SKM-1 treated with dmso at 0.1 percent for 144 hours (cell line): Measurements from ENCODE around the gene C5orf15.
"Not testable (repeated sequence)": the region's sequence is repeated elsewhere in the genome, so short reads cannot be mapped to it uniquely, and the experiment has no call there.

Experiments used
- DNase-seq: peaks from one replicate; lab custom pipeline; 2025; ENCODE audit not compliant: unreplicated experiment; lab: John Stamatoyannopoulos, UW

Gene C5orf15

DNA sequence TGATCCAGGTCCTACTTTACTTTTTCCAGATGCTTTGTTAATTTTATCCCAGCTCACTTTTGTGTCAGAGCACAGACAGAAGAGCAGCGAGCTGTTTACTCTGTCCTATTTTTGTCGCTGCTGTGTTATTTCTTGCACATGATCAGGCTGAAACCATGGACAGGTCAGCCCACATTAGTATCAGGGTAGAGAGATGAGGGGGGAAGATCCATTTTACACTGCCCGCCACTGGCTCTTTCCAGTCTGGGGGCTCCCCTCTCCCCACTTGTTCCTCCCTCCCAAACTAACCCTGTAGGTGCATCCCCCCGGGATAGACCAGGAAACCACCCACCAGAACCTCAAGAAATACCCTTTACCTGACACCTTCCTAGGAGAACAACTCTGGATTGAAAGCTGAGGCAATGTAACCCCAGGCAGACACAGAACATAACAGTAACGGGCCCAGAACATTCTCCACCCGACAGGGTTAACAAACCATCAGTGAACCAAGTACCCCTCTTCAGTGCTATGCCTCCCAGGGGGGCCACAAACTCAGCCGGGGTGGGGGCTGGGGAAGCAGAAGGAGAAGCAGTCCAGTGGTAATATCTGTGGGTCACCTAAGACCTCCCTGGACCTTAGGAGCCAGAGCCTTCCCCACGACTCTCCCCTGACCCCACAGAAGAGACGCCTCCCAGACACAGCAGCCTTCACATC, 26.0 kb upstream of the C5orf15 start:
- no peak for DNase-seq

DNA sequence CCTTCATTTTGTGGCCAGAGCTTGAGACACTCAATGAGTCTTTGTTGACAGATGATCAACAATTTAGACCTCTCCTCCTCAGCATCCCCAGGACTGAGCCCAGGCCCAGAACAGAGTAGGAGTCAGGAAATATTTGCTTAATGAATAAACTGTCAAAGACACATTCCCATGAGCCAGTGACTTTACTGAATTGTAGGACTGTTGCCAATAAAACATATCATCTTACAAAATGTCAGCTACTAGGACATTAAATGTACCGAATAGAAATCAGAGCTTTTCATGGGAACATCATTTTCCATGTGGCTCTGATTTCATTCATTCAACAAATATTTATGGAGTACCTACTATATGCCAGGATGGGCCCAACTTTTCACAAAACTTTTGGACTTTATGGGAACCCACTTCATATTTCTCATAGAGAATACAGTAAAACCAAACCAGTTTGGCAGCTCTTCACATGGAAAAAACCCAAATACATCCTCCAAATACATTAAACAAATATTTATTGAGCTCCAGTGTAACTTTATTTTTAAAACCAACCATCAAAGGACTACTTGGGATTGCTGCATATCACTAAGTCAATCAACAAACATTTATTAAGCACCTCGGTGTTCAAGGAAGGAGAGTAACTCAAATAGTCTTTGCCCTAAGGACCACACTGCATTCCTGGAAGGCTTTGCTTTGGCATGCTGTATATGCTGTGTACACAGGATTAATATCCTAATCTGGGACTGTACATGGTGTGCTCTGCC, 24.9 kb upstream of the C5orf15 start:
- DNase-seq = no peak

DNA sequence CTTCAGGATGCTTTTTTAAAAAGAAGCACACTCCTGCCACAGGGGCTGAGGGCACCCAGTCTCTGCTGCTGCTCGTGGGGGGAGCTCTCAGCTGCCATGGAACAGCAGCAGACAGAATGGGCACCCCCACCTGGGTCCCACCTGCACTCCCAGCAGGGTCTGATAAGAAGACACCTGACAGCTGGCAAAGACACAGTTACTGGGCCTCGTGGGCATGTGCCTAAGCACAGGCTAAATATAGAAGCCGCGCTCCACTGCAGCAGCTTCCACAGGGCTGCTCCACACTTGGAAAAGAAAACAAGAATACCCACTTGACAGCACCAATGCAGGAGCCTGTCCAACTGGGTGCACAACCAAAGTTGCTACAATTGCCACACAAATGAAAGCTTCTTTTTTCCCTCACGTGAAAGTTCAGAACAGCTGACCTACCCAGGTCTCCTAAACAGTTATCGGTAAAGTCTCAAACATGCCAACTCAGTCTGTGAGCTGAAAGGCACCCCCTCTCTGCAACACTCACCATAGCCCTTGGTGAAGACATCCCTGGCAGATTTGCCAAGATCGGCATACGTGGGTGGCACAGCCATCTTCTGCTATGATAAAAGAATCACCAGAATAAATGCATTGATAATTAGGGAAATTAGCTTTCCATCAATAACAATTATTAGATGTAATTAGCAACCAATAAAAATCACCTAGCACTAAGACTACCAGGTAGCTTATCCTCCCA, 24.2 kb upstream of the C5orf15 start:
- no peak for DNase-seq

DNA sequence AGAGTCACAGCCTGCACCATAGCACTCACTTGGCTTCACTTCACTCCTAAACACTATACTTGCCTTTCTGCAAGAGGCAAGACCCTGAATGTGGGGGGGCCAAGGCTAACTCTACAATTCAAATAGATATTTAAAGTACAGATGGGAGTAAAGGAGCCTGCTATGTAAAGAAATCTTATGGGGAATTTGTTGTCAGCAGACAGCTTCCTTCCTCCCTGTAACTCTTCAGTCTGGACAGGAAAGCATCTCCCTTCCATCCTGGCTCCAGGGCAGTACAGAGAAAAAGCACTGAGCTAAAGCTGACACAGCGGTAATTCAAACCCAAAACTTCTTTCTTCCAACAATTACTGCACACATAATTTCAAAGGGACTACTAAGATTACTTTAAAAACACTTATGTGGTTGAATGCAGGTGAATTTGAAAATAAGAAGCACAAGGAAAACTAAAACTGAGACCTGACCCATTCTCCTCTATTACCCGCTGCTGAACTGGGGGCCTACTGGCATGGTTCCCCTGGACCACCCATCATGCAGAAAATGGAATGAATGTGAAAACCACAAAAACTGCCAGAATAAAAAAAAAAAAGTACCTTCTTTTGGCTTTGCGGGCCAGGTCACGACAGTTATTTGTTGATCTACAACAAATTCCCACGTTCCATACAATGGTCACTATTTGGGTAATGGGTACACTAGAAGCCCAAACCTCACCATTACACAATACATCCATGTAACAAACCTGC, 22.9 kb upstream of the C5orf15 start:
- no peak for DNase-seq

DNA sequence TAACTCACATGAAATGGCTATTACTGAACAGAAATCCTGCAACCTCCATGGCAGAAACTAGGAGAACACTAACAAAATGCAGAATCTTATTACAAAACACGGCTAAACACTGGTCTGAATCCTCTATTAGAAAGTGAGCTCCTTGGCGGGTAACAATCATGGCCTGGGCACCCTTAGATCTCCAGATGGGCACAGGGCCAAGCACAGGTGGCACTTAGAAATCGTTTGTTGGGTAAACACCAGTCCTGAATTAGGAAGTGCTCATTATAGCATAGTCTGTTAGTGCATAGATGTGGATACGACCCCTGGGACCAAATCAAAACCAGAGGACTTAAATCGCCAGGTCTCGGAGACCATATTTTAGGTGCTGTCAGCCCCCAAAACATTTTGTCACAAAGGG, 22.0 kb upstream of the C5orf15 start:
- DNase-seq = no peak

DNA sequence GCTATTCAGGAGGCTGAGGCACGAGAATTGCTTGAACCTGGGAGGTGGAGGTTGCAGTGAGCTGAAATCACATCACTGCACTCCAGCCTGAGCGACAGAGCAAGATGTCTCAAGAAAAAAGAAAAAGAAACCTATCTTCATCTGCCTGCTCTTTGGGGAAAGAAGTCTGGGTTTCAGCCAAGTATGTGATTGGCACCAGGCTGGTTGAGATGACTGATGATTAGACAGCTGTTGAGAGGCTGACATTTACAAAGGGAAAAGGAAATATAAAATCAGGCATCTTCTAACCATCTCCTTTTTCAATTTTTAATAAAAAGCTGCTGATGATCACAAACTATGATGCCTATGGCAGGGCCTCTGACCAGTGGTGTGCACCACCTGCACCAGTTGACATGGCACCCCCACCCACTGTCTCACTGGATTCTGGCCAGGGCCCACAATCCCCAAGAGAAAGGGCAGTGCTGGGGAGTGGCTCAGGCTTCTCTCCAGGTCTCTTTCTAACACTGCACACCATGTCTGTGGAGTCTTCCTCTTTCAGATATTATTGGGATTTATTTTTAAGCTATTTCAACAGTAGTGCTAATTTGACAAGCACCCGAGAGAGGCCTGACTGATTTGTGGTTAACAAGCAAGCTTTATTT, 17.2 kb upstream of the C5orf15 start:
- no peak for DNase-seq

DNA sequence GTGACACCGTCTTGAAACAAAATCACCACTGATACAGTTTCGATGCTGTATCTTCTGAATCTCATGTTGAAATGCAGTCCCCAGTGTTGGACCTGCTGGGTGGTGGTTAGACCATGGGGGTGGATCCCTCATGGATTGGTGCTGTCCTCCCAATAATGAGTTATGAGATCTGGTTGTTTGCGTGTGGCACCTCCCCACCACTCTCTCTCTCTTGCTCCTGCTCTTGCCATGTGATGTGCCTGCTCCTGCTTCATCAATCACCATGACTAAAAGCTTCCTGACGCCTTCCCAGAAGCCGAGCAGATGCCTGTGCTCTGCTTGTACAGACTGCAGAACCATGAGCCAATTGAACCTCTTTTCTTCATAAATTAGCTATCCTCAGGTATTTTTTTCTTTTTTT, 15.2 kb upstream of the C5orf15 start:
- DNase-seq = no peak

DNA sequence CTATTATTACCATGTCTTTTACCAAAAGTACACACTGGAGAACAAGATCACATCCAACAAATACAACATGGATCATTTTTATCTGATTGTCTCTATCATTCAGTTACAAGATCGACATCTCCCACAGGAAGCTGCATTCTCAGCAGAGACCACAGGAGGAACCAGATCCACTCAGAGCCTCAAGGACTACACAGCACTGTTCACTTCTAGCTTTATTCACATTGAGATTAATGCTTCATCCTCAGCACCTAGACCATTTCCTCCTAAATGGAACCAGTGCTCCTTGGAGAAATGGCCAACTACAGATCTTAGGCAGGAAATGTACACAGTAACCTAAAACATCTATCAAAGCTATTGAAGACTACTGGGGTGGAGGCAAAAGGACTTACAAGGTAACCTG, 13.3 kb upstream of the C5orf15 start:
- DNase-seq = no peak

DNA sequence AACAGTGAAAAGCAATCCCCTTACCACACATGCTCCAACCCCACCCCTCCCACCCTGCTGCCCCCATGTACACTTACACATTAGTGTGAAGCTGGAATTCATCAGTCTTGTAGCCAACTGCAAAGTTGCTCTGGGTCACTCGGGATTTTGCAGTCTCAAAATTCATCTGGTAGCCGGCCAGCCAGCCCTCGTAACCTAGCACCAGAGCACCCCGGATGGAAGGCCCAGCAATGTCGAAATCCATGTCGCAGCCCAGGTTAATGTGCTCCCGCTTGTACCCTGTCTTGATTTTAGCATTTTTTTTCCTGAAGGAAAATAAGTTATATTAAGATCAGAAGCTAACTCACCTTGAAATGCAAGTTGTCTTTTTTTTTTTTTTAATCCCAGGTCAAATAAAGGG, 12.2 kb upstream of the C5orf15 start:
- DNase-seq = no peak

DNA sequence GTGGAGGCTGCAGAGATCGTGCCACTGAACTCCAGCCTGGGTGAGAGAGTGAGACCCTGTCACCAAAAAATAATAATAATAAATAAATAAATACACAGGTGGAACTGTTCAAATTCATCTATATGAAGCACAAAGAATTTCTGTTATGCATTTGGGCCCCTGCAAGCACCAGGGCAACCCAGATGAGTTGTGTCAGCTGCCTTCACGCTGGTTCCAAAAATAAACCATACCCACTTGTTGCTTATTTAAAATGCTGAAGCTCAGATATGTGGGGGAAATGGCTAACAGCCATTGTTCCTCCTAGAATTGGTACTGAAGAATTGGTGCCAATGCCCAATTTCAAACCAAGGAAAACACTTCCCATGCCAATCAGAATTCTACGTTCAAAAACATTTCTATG, 10.5 kb upstream of the C5orf15 start:
- DNase-seq = no peak

DNA sequence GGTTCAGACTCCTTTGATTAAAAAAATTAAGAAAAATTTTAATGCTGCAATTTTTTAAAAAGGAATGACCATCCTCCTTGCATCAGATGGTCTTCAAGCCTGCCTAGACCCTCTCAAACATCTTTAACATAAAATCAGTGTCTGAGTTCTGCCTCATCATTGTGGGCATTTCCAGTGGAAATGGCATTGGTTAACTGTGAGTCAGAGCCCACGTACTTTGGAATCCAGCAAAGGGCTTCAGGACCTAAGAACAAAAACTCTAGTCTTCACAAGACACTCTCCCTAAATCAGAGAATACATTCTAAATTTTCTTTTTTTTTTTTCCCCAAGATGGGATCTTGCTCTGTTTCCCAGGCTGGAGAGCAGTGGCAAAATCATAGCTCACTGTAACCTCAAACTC, 9.4 kb upstream of the C5orf15 start:
- no peak for DNase-seq

DNA sequence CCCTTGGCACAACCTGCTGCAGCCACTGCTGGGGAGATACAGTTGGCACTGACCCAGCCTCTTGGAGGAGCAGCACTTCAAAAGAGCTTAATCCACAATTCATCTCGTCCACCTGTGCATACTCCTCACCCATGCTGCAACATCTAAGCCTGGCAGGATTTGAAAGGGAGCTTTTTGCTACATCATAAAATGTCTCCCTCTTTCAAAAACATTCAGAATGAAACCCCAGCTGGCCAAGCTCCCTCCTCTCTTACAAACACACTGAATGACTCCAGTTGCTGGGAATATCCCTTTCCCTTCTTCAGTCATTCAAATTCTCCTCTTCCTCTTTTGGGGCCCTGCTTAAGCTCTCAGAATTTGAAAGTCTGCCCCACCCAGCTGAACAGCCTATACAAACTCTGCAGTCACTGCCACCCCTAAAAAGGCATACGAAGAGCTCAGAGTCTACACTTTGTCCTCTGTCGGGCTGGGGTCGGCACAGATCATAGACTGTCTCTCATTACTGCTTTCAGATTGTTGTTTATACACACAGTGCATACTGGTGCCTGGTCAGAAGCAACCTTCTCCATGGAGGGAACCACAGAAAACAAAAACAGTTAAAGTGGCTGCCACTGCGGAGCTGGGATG, 8.8 kb upstream of the C5orf15 start:
- DNase-seq = no peak

DNA sequence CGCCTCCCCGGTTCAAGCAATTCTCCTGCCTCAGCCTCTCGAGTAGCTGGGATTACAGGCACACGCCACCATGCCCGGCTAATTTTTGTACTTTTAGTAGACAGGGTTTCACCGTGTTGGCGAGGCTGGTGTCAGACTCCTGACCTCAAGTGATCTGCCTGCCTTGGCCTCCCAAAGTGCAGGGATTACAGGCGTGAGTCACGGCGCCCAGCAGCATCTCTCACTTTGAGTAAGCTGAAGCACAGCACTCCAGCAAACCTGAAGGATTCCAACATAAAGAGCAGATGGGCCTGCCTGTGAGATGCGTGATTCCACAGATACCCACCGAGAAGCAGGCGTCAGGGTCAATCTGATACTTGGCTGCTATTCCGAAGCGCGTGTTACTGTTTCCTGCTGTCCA, 7.1 kb upstream of the C5orf15 start:
- not testable (repeated sequence) for DNase-seq

DNA sequence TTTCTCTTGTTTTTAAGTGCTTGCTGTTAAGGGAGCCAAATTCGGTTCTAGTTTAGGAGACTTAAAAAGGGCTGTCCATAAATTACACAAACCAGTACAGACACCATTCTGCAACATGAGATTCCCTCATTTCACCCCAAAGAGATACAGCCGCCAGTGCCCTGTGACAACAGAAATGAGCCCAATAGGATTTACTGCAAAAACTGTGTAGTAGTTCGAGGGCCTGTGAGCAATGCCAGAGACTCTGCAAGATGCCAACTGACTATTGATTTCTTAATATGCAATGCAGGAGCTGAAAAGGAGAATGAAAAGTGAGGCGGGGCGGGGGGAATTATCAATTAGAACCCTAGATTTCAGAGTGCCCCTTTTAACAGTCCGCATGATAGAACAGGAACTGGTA, 5.7 kb upstream of the C5orf15 start:
- no peak for DNase-seq

DNA sequence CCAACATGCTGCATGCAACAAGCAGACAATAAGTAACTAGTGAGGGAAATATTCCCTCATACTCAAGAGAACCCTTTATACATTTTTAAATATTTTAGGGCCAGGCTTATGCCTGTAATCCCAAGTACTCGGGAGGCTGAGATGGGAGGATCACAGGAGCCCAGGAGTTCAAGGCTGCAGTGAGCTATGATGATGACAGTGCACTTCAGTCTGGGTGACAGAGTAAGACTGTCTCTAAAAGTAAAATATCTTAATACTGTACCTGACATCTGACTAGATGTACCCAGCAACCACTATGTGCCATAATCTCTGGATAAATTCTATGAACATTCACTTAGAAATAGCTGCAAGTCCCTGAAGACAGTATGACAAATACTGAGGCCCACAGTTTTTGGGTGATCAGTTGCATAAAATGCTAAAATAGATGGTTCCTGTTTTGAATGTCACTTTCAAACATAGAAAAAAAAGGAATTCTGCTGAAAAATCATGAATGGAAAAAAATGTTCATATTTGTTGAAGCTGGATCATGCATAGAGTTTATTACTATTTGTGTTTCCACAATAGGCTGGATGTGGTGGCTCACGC, 2.0 kb upstream of the C5orf15 start:
- no peak for DNase-seq

DNA sequence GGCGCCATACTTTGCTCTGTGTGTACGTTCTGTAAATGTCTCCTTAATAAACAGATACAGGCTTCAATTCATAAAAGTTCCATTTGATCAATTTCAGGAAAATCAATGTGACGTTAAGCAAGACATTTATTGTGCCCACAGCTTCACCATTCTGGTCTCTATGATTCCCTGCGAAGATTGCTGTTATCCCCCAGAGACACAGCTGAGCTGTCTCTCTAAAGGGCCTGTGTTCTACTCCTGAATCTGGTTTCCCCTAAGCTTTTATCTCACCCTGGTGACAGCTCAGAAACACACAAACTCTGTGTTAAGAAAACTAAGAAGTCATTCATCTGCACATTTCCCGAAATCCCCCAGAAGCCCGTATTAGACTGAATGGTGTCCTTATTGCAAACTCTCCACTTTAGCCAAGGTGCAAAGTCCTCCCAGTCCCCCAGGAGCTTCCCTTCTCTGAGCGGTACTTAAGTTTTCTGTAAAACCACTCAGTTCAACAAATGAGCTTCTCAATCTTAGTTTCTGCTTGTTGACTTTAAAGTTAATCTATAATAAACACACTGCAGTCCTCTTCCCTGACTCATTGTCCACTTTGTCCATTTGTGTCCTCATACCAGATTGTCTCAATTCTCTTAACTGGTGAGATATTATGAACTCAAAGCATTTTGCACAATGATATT, 1.4 kb upstream of the C5orf15 start:
- no peak for DNase-seq

DNA sequence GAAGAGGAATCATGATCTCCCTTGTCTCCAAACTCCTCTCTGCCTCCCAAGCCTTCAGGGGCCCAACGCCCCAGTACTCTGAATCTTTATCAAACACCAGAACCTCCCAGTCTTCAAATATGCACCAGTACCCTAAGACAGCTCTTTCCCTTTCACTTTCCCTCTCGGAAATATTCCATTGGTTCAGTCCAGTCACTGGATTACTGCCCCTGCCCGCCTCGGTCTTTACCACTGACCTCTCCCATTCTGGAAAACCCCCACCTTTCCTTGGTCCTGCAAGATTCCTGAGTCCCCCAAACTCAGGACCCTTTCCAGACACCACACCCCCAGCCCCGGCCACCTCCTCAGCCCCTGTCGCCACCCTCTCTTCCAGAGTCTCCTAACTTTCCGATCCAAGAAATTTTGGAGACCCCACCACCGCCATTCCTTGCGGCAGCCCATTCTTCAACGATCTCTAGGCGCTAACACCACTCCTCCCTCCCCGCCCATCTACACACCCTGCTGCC, 674 bp downstream of the C5orf15 start:
- no peak for DNase-seq

DNA sequence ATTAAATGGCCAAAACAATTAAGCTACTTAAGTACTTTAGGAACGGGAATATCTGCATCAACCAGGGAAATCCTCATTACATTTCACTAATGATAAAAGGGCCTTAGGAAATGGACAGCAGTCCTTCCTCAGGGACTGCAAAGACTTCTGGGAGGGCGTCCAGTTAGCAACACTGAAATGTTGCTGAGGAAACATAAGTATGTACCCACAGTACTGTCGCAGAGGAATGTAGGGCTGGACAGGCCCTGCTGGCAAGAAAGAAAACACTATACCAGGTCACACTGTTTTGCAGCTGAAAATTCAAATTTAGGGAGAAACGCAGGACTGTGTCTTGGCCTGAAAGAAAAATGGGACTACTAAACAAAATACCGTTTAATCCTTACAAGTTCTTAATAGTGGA, 1.3 kb downstream of the C5orf15 start:
- DNase-seq = no peak

DNA sequence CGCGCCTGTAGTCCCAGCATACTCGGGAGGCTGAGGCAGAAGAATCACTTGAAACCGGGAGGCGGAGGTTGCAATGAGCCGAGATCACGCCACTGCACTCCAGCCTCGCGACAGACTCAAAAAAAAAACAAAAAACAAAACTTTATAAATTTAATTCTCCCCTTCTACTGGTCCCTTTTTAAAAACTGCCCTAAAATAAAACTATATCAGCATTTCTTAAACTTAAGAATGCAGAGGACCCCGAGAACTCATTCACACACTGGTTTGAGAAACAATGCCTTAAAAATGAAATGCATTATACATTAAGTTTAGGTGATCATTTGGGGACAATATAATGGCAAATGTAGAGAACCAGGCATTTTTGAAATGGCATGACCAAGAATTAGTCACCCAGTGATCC, 2.3 kb downstream of the C5orf15 start:
- no peak for DNase-seq
